Astrocyte (in vitro differentiated cells and primary cell): ENCODE measurements around the gene TAAR1.

Experiments
- CTCF ChIP-seq: IDR thresholded peaks from 2 replicates; pipeline ENCODE4 v1.5.1; 2011; ENCODE audit warnings: low read depth, mild to moderate bottlenecking, inconsistent platforms, low read length, moderate library complexity; ENCODE audit not compliant: insufficient read depth
- EZH2 ChIP-seq: IDR thresholded peaks from 2 replicates; pipeline ENCODE4 v1.6.1; 2012; ENCODE audit warnings: mild to moderate bottlenecking, low read length, inconsistent platforms; ENCODE audit not compliant: insufficient read depth

- TF ChIP-seq CTCF (no peak), EZH2 (no peak)
These were observed 27.5 kb upstream of the TAAR1 start for GRCh38 chr6:132686531-132686930.
